MV-4-11 (cell line): ENCODE data around the gene PLAGL2.
A peak's percentile ranks its signal among the peaks of the same experiment; 100 is the strongest.
"Not testable (repeated sequence)": the region's sequence is repeated elsewhere in the genome, so short reads cannot be mapped to it uniquely, and the experiment has no call there.

Experiments
- DNase-seq: peaks from one replicate; lab custom pipeline; 2025; lab: John Stamatoyannopoulos, UW

The PLAGL2 gene, protein sequence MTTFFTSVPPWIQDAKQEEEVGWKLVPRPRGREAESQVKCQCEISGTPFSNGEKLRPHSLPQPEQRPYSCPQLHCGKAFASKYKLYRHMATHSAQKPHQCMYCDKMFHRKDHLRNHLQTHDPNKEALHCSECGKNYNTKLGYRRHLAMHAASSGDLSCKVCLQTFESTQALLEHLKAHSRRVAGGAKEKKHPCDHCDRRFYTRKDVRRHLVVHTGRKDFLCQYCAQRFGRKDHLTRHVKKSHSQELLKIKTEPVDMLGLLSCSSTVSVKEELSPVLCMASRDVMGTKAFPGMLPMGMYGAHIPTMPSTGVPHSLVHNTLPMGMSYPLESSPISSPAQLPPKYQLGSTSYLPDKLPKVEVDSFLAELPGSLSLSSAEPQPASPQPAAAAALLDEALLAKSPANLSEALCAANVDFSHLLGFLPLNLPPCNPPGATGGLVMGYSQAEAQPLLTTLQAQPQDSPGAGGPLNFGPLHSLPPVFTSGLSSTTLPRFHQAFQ

DNA sequence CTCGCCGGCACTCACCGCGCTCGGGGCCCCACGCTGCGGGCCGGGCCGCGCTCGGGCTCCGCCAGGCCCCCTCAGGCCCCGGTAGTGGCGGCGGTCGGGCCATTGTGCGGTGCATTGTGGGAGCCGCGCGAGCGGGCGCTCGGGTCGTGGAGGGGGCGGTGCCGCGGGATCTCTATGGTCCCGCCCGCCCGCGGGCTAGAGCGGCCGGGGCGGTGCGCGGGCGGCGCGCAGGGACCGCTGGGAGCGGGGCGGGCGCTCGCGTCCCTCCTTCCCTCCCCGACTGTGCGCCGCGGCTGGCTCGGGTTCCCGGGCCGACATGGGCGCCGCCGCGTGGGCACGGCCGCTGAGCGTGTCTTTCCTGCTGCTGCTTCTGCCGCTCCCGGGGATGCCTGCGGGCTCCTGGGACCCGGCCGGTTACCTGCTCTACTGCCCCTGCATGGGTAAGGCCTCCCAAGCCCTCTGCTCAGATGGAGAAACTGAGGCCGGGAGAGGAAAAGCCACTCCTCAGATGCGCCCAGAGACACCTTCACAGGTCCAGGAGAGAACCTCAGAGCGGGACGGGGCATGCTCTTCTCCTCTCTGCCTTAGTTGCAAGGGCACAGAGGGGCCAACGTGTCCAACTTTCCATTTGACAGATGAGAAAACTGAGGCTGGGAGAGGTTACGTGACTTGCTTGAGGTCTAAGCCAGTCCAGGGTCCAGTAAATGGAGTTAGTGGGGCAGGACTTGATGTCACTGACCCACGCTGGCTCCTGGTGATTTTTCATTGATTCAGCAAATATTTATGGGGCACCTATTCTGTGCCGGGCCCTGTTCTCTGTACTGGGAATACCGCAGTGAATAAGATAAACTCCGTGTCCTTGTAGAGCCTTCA, at the start of gene PLAGL2, which contains the start of gene POFUT1:
Gene PLAGL2, minus strand, starts transcription at position 118 of the 873 bp plus-strand sequence. CDS start 5,565 bp downstream, outside the sequence.
Gene POFUT1, plus strand, starts transcription at position 255 of the 873 bp plus-strand sequence. Its CDS starts 62 bp downstream, at position 317.
- peak; percentile 72 for DNase-seq

DNA sequence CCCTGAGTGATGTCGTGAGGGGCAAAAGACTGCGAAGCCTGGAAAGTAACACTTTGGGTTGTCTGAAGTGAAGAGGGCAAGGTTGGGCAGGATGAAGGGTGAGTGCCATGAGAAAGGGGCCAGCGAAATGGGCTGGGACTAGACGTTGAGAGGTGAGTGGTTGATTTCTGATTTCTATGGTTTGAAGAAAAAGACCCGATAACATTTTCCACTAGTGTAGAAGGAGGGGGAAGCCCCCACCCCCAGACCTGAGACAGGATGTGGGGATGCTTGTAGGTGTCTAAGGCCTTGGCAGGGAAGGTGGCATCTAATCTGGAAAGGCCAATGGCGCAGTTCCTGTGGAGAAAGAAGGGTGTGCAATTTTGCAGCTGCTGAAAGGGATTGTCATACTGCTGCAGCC, 44.6 kb upstream of the PLAGL2 start:
- no peak for DNase-seq

DNA sequence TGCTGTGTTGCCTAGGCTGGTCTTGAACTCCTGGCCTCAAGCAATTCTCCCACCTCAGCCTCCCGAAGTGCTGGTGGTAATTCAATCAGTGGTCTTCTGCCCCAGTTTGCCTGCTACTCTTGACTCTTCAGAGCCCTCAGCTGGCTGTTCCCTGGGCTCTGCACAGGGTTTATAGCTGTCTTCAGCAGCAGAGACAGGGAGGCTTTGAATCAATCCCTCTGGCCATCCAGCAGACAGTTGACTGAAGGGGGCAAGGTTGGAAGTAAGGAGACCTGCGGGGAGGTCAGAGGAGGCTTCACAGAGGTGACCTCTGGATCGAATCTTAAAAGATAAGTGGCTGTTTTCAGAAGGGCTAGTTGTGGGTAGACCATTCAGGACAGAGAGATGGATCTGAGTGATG, 43.9 kb upstream of the PLAGL2 start:
- no peak for DNase-seq

DNA sequence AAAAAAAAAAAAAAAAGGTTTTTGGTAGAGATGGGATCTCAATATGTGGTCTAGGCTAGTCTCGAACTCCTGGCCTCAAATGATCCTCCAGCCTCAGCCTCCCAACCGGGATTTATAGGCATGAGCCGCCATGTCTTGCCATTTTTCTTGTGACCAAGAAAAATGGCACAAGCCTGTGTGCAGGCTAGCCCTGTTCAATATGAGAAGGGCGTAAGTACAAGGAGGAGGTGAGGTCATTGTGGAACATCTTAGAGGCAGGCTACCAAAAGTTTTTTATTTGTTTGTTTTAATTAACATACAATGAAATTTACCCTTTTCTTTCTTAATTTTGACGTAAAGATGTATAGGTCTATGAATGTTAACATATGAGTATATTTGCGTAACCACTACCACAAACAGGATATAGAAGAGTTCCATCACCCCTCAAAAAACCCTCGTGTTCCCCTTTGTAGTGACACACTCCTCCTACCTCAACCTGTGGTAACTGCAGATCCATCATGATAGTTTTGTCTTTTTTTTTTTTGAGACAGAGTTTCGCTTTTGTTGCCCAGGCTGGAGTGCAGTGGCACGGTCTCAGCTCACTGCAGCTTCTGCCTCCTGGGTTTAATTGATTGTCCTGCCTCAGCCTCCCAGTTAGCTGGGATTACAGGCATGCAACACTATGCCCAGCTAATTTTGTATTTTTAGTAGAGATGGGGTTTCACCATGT, 41.6 kb upstream of the PLAGL2 start:
- DNase-seq = peak; percentile 86

DNA sequence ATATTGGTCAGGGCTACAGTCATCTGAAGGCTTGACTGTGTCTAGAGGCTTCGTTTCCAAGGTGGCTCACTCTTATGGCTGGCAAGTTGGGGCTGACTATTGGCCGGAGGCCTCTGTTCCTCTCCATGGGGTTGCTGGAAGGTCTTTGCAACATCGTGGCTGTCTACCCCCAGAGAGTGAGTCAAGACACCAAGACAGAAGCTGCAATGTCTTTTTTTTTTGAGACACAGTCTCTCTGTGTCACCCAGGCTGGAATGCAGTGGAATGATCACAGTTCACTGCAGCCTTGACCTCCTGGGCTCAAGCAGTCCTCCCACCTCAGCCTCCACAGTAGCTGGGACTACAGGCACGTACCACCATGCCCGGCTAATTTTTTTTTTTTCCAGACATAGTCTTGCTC, 40.5 kb upstream of the PLAGL2 start:
- DNase-seq = peak; percentile 60

DNA sequence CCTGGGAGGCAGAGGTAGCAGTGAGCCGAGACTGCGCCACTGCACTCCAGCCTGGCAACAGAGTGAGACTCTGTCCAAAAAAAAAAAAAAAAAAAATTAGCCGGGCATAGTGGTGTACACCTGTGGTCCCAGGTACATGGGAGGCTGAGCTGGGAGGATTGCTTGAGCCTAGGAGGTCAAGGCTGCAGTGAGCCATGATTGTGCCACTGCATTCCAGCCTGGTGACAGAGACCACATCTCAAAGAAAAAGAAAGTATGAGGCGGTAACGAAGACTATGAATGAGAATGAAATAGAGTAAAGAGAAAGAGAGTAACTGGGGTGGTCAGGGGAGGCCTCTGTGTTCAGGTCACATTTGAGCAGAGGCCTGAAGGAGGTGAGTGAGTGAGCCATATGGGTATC, 38.7 kb upstream of the PLAGL2 start:
- DNase-seq = not testable (repeated sequence)

DNA sequence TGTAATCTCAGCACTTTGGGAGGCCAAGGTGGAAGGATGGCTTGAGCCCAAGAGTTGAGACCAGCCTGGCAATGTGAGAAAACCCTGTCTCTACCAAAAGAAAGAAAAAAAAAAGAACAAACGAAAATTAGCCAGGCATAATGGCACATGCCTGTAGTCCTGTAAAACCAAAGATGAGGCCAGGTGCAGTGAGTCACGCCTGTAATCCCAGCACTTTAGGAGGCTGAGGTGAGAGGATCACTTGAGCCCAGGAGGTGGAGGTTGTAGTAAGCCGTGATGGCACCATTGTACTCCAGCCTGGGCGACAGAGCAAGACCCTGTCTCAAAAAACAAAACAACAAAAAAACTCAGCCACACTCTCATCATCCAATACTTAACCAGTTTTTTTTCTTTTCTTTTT, 37.4 kb upstream of the PLAGL2 start:
- no peak for DNase-seq

DNA sequence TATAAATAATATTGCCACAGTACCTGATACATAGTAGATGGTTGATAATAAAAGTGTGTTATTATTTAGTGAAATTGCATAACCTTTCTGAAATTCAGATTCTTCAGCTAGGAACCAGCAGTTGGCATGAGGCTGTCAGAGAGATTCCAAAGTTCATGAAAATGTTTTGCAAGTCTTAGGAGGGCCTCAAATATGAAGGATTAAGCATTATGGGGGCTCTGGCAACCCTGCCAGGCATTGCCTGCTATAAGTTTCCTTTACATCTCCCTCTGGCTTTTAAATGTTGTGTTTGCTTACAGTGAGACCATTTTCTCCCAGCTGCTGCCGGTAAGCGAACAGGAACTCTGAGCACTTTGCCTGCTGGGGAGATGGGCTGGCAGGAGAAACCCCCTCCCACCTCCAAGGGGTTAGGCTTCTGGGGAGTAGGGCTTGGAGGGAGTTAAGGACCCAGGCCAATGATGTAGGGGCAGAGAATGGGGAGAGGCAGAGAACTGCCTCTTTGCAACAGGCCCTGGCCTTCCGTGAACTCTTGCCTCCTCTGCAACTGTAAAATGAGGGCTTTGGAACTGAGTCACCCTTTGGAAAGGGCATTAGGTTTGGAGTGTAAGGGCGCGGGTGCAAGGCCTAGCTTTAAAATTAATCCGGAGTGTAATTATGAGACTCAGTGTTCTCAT, 36.7 kb upstream of the PLAGL2 start:
- no peak for DNase-seq

DNA sequence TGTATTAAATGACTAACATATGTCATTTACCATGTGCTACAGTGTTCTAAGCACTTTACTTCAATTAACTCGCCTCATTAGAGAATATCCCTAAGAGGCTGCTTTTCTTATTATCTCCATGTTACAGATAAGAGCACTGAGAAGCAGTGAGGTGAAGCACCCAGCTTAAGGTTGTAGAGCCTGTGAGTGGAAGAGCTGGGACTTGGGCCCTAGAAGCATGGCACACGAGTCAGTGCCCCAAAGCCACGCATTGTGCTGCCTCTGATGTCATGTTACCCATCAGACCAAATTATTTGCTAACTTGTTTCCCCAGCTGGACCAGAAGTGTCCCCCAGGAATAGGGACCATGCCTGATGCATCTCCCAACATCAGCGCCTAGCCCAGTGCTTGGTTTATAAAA, 34.3 kb upstream of the PLAGL2 start:
- no peak for DNase-seq

DNA sequence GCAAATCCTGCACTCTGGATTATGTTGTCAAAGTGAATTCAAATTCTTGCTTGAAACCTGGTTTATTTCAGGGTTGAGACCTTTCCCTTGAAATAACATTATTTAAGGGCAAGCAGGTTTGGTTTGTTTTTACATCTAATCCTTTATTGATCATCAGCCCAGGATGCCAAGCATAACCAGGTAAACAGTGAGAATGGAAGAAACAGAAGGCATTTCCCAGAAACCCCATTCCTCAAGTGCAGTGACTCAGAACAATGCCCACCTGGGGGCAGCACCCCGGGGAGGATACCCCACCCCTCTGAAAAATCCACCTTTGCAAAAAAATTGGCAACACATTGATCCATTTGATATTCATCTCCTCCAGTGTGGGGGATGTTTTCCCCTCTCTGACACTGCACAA, 32.7 kb upstream of the PLAGL2 start:
- DNase-seq = no peak

DNA sequence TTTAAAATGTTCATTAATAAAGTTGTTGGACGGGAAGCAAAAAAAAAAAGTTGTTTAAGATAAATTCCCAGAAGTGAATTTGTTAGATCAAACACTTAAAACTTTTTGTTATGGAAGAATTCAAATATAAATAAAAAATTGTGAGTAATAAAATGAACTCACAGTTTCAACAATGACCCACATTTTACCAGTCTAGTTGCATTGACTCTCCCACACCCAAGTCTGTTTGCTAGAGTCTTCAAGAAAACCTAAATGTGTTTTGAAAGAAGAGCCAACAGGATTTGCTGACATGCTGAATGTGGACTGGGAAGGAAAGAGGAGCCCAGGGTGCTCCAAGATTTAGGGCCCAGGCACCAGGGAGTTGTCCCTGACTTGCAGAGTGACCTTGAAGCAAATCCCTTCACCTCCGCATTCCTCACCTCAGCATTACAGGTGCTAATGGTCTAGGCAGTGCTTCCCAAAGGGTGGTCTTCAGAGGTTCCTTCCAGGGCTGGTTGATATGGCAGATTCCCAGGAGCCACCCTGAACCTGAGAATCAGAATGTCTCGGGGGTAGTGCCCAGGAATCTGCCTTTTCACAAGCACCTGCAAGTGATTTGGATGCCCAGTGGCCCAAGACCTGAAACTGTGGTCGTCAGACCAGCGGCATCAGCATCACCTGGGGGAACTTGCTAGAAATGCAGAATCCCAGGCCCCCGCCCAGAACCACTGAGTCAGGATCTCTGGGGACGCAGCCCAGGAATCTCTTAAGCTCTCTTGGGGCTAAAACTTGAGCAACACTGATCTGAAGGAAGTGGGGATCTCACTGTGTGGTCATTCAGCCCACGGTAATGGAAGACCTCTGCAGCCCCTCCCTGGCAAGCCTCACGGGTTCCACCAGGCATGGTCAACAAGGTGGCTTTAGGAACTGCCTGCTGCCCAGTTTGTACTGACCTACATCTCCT, 31.2 kb upstream of the PLAGL2 start:
- no peak for DNase-seq

DNA sequence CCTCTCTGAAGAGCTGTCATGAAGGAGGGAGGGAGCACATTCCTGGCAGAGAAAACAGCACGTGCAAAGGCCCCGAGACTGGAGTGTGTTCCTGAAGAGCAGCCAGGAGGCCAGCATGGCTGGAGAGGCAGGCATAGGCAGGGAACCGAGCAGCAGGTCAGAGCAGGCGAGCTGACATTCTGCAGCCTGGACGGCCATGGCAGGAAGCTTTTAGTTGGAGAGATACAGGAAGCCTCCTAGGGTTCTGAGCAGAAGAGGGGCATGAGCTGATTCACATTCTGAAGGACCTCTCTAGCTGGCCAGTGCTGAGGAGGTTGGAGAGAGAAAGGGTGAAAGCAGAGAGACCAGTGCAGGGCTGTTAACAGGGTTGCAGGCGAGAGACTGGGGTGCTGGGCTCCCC, 29.9 kb upstream of the PLAGL2 start:
- no peak for DNase-seq

DNA sequence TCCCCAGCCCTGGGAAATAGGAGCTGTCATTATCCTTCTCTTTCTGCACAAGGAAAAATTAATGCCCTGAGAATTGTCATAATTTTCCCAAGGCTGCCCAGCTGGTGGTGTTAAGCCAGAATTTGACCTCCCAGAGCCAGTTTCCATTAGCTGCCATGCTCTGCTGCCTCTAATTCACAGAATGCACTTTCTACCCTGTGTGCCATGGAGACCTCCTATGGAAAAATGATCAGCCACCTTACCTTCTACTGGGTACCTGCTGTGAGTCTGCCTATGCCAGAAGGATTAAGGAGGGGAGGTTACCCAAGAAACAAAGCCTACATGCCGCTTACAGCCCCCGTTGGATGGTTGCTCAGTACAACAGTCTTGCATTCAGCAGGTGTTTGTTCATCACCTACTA, 29.3 kb upstream of the PLAGL2 start:
- no peak for DNase-seq

DNA sequence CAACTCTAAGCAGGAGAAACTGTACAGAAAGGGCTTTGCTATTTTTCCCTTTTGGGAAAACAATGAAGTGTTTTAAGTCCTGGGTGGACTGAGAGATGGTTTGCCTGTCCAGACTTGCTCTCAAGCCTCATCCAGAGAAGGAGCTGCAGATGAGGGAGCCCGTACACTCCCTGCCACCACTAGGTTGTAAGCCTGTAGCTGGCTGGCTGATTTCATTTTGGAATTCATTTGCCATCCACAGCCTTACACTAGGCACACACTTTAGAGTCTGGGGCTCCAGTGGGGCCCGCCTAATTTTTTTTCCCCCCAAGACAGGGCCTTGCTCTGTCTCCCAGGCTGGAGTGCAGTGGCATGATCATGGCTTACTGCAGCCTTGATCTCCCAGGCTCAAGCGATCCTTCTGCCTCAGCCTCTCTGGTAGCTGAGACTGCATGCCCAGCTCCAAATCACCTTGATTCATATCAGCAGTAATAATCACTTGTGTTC, 28.5 kb upstream of the PLAGL2 start:
- DNase-seq = no peak

DNA sequence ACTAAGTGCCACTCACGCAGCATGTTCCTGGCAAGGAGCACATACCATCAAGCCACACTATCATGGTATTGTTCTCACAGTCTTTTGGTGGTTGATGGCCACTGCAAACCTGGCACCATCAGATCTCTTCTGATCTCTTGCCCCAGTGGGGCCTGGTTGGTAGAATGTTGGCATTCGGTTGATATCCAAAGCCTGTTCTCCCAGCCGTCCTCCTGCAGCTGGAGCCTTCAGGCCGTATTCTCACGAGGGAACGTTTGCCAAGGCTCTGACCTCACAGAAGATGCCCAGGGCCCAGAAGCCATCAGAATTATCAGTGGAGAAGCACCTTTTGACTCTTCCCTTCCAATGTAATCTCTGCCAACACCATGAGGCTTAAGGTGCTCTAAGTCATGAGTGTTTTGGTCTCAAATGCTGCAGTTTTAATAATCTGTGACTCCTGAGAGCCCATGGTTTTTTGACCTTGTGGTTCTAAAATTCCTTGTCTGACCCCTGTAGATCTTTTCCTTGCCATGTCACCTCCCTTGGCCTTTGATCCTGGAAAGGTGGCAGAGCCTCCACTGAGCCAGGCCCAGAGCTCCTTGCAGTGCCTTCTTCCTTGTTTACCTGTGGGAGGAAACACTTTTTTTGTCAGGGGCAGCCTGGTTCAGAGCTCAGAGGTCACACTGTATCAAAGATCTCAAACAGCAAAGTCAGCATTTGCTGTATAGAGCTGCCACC, 27.9 kb upstream of the PLAGL2 start:
- DNase-seq = no peak

DNA sequence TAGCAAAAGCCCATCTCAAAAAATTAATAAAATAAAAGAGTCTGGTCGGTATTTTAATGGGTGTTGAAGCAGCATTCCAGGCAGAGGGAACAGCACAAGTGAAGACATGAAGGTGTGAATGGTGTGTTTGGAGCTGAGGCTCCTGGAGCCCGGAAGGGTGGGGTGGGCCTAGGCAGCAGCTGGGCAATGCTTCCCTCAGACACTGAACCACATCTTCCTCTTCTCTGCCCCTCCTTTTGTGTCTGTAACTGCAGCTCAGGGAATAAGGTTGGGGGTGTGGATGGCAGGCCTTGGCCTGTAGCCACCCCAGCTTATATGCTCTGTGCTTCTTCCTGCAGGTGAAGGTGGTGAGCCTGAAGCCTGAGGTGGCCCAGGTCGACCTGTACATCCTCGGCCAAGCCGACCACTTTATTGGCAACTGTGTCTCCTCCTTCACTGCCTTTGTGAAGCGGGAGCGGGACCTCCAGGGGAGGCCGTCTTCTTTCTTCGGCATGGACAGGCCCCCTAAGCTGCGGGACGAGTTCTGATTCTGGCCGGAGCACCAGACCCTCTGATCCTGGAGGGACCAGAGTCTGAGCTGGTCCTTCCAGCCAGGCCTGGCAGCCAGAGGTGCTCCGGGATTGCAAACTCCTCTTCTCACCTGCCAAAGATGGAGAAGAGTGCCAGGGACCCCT, 26.7 kb upstream of the PLAGL2 start:
- peak; percentile 41 for DNase-seq

DNA sequence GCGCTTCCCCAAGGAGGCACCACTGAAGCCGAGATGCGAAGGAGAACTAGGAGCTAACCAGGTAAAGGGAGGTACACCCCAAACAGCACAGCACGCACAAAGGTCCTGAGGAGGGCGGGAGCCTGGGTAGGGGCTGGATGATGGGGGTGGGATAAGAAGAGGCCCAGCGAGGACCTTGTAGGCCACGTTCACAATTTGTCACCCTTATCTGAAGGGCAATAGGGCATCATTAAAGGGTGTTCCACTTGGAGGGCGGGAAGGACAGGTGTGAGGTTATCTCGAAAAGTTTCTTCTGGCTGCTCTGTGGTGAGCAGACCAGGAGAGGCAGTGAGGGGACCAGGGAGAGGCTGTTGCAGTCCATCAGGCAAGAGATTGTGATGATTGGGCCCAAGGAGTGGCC, 25.7 kb upstream of the PLAGL2 start:
- DNase-seq = no peak

DNA sequence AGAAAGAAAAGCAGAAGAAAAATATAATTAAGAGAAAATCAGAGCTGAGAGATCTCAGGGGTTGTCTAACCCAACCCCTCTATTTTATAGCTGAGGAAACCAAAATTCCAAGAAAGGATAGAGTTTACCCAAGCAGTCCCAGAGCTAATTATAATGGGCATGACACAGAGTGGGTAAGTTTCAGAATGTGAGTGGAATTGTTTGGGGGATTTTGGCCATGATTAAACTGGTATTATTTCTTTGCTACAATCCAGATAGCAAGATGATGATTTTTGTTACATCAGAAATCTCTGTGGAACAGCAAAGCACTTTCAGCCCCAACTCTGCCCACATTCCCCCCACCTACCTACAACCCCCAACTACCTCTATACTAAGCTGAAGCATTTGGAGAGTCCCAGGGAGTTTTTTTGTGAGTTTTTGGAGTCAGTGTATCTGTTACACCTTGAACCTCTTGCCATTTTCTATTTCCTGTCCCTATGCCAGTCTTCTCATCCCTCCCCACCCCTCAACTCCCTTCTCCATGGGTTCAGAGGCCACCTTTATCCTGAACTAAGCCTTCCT, 24.9 kb upstream of the PLAGL2 start:
- DNase-seq = no peak

DNA sequence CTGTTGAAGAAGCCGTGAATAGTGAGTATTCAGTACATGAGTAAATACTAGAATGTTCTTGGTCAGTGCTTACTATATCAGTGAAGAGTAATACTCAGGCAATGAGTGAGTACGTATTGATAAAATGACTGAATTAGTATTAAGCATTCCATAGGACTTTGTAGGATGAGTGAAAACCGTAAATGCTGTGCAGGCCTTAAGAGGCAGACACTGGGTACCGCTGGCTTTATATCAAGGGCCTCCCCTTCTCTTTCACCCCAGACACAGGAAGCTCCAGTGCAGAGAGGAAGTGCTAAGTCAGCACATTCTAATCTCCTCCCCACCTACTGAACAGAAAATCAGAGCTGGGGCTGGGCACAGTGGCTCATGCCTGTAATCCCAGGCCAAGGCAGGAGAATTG, 24.3 kb upstream of the PLAGL2 start:
- DNase-seq = no peak
